ENCODE data around the gene RAPGEF5.
A peak's percentile ranks its signal among the peaks of the same experiment; 100 is the strongest.
"Not testable (repeated sequence)": the region's sequence is repeated elsewhere in the genome, so short reads cannot be mapped to it uniquely, and the experiment has no call there.

Gene RAPGEF5

DNA sequence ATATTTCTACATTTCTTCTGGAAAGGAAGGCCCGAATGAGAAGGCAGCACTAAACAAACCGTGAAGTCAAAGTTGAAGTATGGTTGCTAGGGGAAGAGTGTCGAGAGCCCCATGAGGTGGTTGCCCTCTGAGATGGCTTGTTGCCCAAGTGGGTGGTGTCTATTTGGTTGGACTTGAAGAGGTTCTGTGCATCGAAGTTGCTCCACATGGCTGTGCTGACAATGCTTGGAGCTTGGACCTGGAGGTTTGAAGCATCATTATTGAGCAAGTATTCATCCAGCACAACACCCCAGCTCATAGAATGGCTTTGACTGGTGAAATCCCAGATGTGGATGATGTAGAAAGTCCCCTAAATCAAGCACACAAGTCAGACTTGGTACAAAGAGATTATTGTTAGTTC, 246.1 kb downstream of the RAPGEF5 start:
- no peak for DNase-seq
- H3K27me3 ChIP-seq (replicated peaks; ENCODE audit: control insufficient read depth, insufficient read depth, low read length, poor library complexity, severe bottlenecking): peaks cover 3% of the 10 kb centered on the region
- no peaks in the 10 kb centered on the region for H3K36me3 ChIP-seq (ENCODE audit: control insufficient read depth, insufficient read depth, low read length)
- no peaks in the 10 kb centered on the region for H3K4me1 ChIP-seq (ENCODE audit: control insufficient read depth, insufficient read depth, low read length, poor library complexity, severe bottlenecking)
- H3K4me3 ChIP-seq (ENCODE audit: insufficient read depth, low read depth, low read length, poor library complexity, severe bottlenecking): no peak overlapping the region
- H3K9me3 ChIP-seq (ENCODE audit: control insufficient read depth, low read length): no peaks in the 10 kb centered on the region
- H3K27ac ChIP-seq (ENCODE audit: insufficient read depth, low read length, poor library complexity, severe bottlenecking): no peak overlapping the region

DNA sequence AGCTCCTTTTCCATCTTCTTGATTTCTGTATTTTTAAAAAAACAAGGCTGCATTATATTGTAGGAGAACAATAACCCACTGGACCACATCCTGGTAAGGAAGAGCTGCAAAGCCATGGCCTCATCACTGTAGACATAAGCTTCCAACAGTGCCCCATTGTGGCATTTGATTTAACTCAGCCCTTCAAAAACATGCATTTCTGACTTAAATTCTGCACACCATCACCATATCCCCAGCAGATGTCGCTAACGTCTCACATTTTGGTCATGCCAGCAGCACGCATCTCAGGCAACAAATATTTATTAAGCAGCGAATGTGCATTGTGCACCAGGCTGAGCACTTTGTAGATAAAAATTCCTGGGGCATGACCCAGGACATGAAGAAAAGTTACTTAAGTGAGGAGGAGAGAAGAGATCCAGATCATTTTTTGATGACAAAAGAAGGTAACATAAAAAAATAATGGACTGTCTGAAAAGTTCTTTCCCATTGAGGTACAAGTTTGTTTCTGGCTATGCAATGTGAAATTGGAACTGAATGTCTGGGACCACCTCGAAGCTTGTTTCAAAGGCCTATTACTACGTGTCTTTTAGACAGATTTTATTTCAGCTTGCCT, 246.6 kb downstream of the RAPGEF5 start:
- Histone ChIP-seq H3K4me1 (ENCODE audit: control insufficient read depth, insufficient read depth, low read length, poor library complexity, severe bottlenecking) (no peaks in the 10 kb centered on the region), H3K27ac (ENCODE audit: insufficient read depth, low read length, poor library complexity, severe bottlenecking) (no peak overlapping the region), H3K4me3 (ENCODE audit: insufficient read depth, low read depth, low read length, poor library complexity, severe bottlenecking) (no peak overlapping the region), H3K9me3 (ENCODE audit: control insufficient read depth, low read length) (no peaks in the 10 kb centered on the region), H3K27me3 (replicated peaks; ENCODE audit: control insufficient read depth, insufficient read depth, low read length, poor library complexity, severe bottlenecking) (peaks cover 3% of the 10 kb centered on the region), H3K36me3 (ENCODE audit: control insufficient read depth, insufficient read depth, low read length) (no peaks in the 10 kb centered on the region)
- peak; percentile 25 to 47 (median 27) for DNase-seq

DNA sequence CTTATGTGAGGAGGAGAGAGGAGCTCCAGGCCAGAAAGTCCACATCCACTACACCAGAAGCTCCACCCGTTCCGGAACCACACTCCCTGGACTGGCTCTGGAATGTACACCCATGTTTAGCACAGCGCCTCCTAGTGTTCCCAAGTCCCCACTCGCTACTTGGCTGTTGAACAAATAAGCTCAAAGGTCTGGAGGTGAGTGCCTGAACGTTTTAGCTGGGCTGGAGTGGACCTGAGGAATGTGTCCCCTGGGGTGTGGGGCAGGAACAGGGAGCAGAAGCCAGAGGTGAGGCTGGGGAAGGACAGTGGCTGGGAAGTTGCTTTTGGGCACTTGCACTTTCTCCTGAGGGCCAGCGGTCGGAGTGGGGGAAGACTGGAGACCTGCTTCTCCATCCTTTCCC, 247.2 kb downstream of the RAPGEF5 start:
- no peak for DNase-seq
- H3K4me3 ChIP-seq (ENCODE audit: insufficient read depth, low read depth, low read length, poor library complexity, severe bottlenecking): no peak overlapping the region
- no peak overlapping the region for H3K27ac ChIP-seq (ENCODE audit: insufficient read depth, low read length, poor library complexity, severe bottlenecking)
- no peaks in the 10 kb centered on the region for H3K9me3 ChIP-seq (ENCODE audit: control insufficient read depth, low read length)
- peaks cover 3% of the 10 kb centered on the region for H3K27me3 ChIP-seq (replicated peaks; ENCODE audit: control insufficient read depth, insufficient read depth, low read length, poor library complexity, severe bottlenecking)
- no peaks in the 10 kb centered on the region for H3K36me3 ChIP-seq (ENCODE audit: control insufficient read depth, insufficient read depth, low read length)
- no peaks in the 10 kb centered on the region for H3K4me1 ChIP-seq (ENCODE audit: control insufficient read depth, insufficient read depth, low read length, poor library complexity, severe bottlenecking)

DNA sequence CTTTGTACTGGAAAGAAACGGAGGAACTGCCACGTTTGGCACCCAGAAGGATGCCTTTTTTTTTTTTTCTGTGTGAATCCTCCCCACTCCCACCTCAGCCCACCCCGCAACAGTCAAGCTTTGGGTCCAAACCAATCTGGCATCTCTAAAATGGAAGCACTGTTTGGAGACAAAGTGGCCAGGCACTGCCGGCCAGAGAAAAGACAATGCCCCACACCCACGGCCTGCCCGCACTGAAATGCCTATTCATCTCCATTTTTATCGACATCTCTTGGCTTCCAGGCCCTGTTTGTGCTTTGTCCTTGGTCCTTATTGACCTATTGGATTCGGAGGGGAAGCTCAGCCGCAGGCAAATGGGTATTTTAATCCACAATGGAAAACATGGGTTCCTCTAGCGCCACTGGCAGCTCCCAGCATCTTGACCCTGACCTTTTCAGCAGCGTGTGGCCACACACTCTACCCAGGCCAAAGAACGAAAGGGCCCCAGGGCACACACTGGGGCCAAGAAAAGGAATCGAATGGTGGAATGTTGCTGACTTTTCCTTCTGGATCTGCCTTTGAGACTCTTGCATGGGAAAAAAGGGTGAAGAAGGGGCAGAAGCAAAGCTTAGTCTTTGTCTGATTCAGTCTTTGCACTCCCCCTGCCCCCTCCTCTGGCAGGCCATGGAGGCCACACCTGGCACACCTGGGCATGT, 248.7 kb downstream of the RAPGEF5 start:
- no peaks in the 10 kb centered on the region for H3K9me3 ChIP-seq (ENCODE audit: control insufficient read depth, low read length)
- peaks cover 3% of the 10 kb centered on the region for H3K27me3 ChIP-seq (replicated peaks; ENCODE audit: control insufficient read depth, insufficient read depth, low read length, poor library complexity, severe bottlenecking)
- H3K36me3 ChIP-seq (ENCODE audit: control insufficient read depth, insufficient read depth, low read length): no peaks in the 10 kb centered on the region
- no peak overlapping the region for H3K4me3 ChIP-seq (ENCODE audit: insufficient read depth, low read depth, low read length, poor library complexity, severe bottlenecking)
- no peak overlapping the region for H3K27ac ChIP-seq (ENCODE audit: insufficient read depth, low read length, poor library complexity, severe bottlenecking)
- H3K4me1 ChIP-seq (ENCODE audit: control insufficient read depth, insufficient read depth, low read length, poor library complexity, severe bottlenecking): no peaks in the 10 kb centered on the region
- DNase-seq: no peak

DNA sequence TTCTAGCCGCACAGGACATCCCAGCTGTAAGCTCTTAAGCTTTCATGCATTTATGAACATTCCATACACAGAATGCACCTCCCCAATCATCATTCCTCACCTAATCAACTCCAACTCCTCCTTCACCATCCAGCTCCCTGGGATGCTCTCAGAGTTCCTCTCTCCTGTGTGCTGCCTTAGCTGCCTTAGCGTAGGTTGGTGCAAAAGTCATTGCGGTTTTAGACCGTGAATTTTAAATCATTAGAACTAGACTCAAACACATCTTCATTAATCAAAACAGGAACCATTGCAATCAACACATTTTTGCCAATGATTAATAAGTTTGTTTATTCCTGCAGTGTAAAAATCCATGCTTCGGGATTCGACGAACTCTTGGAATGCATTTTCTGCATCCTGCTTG, 251.4 kb downstream of the RAPGEF5 start:
- Histone ChIP-seq H3K4me1 (ENCODE audit: control insufficient read depth, insufficient read depth, low read length, poor library complexity, severe bottlenecking) (no peaks in the 10 kb centered on the region), H3K4me3 (ENCODE audit: insufficient read depth, low read depth, low read length, poor library complexity, severe bottlenecking) (no peak overlapping the region), H3K27me3 (replicated peaks; ENCODE audit: control insufficient read depth, insufficient read depth, low read length, poor library complexity, severe bottlenecking) (peaks cover 3% of the 10 kb centered on the region), H3K27ac (ENCODE audit: insufficient read depth, low read length, poor library complexity, severe bottlenecking) (no peak overlapping the region), H3K9me3 (ENCODE audit: control insufficient read depth, low read length) (no peaks in the 10 kb centered on the region), H3K36me3 (ENCODE audit: control insufficient read depth, insufficient read depth, low read length) (no peaks in the 10 kb centered on the region)
- DNase-seq: no peak

DNA sequence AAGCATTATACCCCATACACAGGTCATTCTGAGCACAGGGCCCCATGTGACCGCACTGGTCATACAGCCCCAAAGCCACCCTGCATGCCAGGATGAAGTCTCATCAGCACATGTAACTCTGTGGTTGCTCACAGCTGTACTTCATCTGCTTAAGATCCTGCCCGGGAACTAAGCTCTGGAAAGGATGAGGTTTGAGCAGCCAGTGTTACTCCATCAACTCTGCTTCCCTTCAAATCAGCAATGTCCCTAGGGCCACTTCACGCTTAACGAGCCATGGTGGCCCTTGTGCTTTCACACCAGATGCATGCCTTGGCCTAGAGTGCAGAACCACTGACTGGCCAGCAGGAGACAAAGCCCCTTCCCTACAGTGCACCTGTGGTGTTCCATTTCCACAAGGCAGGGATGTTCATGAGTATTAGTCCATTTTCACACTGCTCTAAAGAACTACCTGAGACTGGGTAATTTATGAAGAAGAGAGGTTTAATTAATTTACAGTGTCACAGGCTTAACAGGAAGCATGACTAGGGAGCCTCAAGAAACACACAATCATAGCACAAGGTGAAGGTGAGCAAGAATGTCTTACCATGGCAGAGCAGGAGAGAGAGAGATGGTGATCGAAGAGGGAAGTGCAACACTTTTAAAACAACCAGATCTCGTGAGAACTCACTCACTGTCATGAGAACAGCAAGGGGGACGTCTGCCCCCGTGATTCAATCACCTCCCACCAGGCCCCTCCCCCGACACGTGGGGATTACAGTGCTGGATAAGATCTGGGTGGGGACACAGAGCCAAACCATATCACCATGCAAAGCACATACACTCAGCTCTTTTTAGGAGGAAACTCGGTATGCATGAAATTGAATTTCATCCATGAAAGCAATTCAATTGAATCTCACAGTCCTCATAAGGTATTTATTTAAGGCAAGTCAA, 262.3 kb downstream of the RAPGEF5 start:
- Histone ChIP-seq H3K9me3 (ENCODE audit: control insufficient read depth, low read length) (no peaks in the 10 kb centered on the region), H3K27ac (ENCODE audit: insufficient read depth, low read length, poor library complexity, severe bottlenecking) (no peak overlapping the region), H3K36me3 (ENCODE audit: control insufficient read depth, insufficient read depth, low read length) (no peaks in the 10 kb centered on the region), H3K4me1 (ENCODE audit: control insufficient read depth, insufficient read depth, low read length, poor library complexity, severe bottlenecking) (no peaks in the 10 kb centered on the region), H3K27me3 (replicated peaks; ENCODE audit: control insufficient read depth, insufficient read depth, low read length, poor library complexity, severe bottlenecking) (no peaks in the 10 kb centered on the region), H3K4me3 (ENCODE audit: insufficient read depth, low read depth, low read length, poor library complexity, severe bottlenecking) (no peak overlapping the region)
- no peak for DNase-seq

DNA sequence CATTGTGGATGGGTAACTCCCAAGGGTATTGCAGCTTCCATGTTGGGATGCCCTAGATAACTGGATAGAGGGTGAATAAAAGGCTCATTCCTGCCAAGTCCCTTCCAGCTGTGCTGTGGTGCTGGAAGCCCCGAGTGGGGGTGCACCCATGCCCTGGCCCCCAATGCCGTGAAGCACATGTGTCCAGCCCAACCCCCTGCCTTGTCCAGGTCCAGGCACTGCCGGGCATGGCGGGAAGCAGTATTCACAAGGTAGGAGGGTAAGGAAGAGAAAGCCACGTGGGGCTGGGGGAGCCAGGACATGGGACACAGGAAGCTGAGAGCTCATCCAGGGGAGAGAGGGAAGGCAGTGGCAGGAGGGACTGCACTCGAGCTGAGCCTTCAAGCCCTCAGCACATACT, 263.0 kb downstream of the RAPGEF5 start:
- H3K4me1 ChIP-seq (ENCODE audit: control insufficient read depth, insufficient read depth, low read length, poor library complexity, severe bottlenecking): no peaks in the 10 kb centered on the region
- no peaks in the 10 kb centered on the region for H3K9me3 ChIP-seq (ENCODE audit: control insufficient read depth, low read length)
- no peak overlapping the region for H3K4me3 ChIP-seq (ENCODE audit: insufficient read depth, low read depth, low read length, poor library complexity, severe bottlenecking)
- no peaks in the 10 kb centered on the region for H3K36me3 ChIP-seq (ENCODE audit: control insufficient read depth, insufficient read depth, low read length)
- H3K27ac ChIP-seq (ENCODE audit: insufficient read depth, low read length, poor library complexity, severe bottlenecking): no peak overlapping the region
- DNase-seq: no peak
- no peaks in the 10 kb centered on the region for H3K27me3 ChIP-seq (replicated peaks; ENCODE audit: control insufficient read depth, insufficient read depth, low read length, poor library complexity, severe bottlenecking)

DNA sequence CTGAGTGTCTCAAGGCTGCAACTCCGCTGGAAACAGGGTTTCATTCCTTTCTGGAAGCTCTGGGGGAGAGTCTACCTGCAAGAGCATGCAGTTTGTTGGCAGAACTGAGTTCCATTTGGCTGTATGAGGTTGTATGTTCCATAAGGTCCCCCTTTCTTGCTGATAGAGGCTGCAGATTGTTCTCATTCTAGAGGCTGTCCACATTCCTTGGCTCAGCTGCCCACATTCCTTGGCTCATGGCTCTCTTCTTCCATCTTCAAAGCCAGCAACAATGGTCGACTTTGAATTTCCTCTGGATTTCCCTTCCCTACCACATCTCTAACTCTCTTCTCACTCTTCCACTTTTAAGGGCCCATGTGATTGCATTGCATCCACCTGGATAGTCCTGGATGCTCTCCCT, 264.0 kb downstream of the RAPGEF5 start:
- H3K9me3 ChIP-seq (ENCODE audit: control insufficient read depth, low read length): no peaks in the 10 kb centered on the region
- H3K4me3 ChIP-seq (ENCODE audit: insufficient read depth, low read depth, low read length, poor library complexity, severe bottlenecking): no peak overlapping the region
- H3K4me1 ChIP-seq (ENCODE audit: control insufficient read depth, insufficient read depth, low read length, poor library complexity, severe bottlenecking): no peaks in the 10 kb centered on the region
- no peaks in the 10 kb centered on the region for H3K36me3 ChIP-seq (ENCODE audit: control insufficient read depth, insufficient read depth, low read length)
- DNase-seq: no peak
- H3K27ac ChIP-seq (ENCODE audit: insufficient read depth, low read length, poor library complexity, severe bottlenecking): no peak overlapping the region
- H3K27me3 ChIP-seq (replicated peaks; ENCODE audit: control insufficient read depth, insufficient read depth, low read length, poor library complexity, severe bottlenecking): no peaks in the 10 kb centered on the region

DNA sequence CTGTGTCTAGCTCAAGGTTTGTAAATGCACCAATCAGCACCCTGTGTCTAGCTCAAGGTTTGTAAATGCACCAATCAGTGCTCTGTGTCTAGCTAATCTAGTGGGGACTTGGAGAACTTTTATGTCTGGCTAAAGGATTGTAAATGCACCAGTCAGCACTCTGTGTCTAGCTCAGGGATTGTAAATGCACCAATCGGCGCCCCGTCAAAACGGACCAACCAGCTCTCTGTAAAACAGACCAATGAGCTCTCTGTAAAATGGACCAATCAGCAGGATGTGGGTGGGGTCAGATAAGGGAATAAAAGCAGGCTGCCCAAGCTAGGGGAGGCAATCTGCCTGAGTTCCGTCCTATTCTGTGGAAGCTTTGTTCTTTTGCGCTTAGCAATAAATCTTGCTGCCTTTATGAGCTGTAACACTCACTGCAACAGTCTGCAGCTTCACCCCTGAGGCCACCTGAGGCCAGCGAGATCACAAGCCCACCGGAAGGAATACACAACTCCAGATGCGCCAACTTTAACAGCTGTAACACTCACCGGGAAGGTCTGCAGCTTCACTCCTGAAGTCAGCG, 265.9 kb downstream of the RAPGEF5 start:
- H3K27ac ChIP-seq (ENCODE audit: insufficient read depth, low read length, poor library complexity, severe bottlenecking); H3K4me3 ChIP-seq (ENCODE audit: insufficient read depth, low read depth, low read length, poor library complexity, severe bottlenecking); H3K36me3 ChIP-seq (ENCODE audit: control insufficient read depth, insufficient read depth, low read length); H3K9me3 ChIP-seq (ENCODE audit: control insufficient read depth, low read length); H3K4me1 ChIP-seq (ENCODE audit: control insufficient read depth, insufficient read depth, low read length, poor library complexity, severe bottlenecking); DNase-seq; H3K27me3 ChIP-seq (replicated peaks; ENCODE audit: control insufficient read depth, insufficient read depth, low read length, poor library complexity, severe bottlenecking): not testable (repeated sequence)

All from effector memory CD4-positive, alpha-beta T cell (primary cell).